PC-9 (cell line): ENCODE measurements around the gene RUNDC3A. TPM values are rescaled to one million over a fixed set of nuclear protein-coding genes. Genes with fewer than 3 reads are reported as not detected.
A peak's percentile ranks its signal among the peaks of the same experiment; 100 is the strongest.
"Not testable (repeated sequence)": the region's sequence is repeated elsewhere in the genome, so short reads cannot be mapped to it uniquely, and the experiment has no call there.

Experiments
- BruUV-seq: library from RNA; stranded (reverse); fragments of 400-500 nt; replicated peaks from 2 replicates; lab custom pipeline; 2021; lab: Mats Ljungman, UMichigan
- CTCF ChIA-PET: fragments of 300-600 bp; sonication (Branson Sonifier 250); formaldehyde crosslinking; loops from one replicate; lab custom pipeline; 2022; ENCODE audit warnings: antibody characterized with exemption; lab: Charles Lee
- POLR2A ChIA-PET: fragments of 300-600 bp; sonication (Branson Sonifier 250); formaldehyde crosslinking; loops from one replicate; lab custom pipeline; 2022; ENCODE audit warnings: antibody characterized with exemption; ENCODE audit not compliant: unreplicated experiment; lab: Charles Lee
- DNase-seq, 2 experiments: peaks; one replicate each; pipeline versions ENCODE4 v3.0.0 to v3.0.0-alpha.2; 2015 to 2022; ENCODE audit warnings: mixed read lengths in 1 of 2
- H2AFZ ChIP-seq: fragments of 200-600 bp; sonication (generic); 2 replicates; pipeline ENCODE4 v1.8.1; 2017; ENCODE audit warnings: antibody characterized with exemption
- H3F3A ChIP-seq: fragments of 200-600 bp; sonication (generic); 2 replicates; pipeline ENCODE4 v1.8.1; 2017; ENCODE audit warnings: antibody characterized with exemption, mild to moderate bottlenecking, low read depth; ENCODE audit not compliant: insufficient read depth
- H3K27ac ChIP-seq: fragments of 200-600 bp; sonication (generic); 2 replicates; pipeline ENCODE4 v1.6.1; 2016; ENCODE audit warnings: mixed run types
- H3K27me3 ChIP-seq: fragments of 200-600 bp; sonication (generic); 2 replicates; pipeline ENCODE4 v1.6.1; 2016; ENCODE audit warnings: low read depth, mixed run types; ENCODE audit not compliant: insufficient read depth
- H3K36me3 ChIP-seq: fragments of 200-600 bp; sonication (generic); 2 replicates; pipeline ENCODE4 v1.6.1; 2016; ENCODE audit warnings: low read depth, mixed run types
- H3K4me1 ChIP-seq: fragments of 200-600 bp; sonication (generic); replicated peaks from 2 replicates; pipeline ENCODE4 v1.6.1; 2016; ENCODE audit warnings: mixed run types; ENCODE audit not compliant: insufficient read depth
- H3K4me2 ChIP-seq: fragments of 200-600 bp; sonication (generic); 2 replicates; pipeline ENCODE4 v1.6.1; 2017; ENCODE audit warnings: mixed run types
- H3K4me3 ChIP-seq: fragments of 200-600 bp; sonication (generic); 2 replicates; pipeline ENCODE4 v1.6.1; 2016; ENCODE audit warnings: mixed run types
- H3K79me2 ChIP-seq: fragments of 200-600 bp; sonication (generic); 2 replicates; pipeline ENCODE4 v1.6.1; 2017; ENCODE audit warnings: low read depth, mixed run types
- H3K9me2 ChIP-seq: fragments of 200-600 bp; sonication (generic); 2 replicates; pipeline ENCODE4 v1.8.1; 2017; ENCODE audit warnings: mild to moderate bottlenecking; ENCODE audit not compliant: insufficient read depth
- H3K9me3 ChIP-seq: fragments of 200-600 bp; sonication (generic); 2 replicates; pipeline ENCODE4 v1.8.1; 2016; ENCODE audit warnings: low read depth; ENCODE audit not compliant: insufficient read depth
- H4K20me1 ChIP-seq: fragments of 200-600 bp; sonication (generic); 2 replicates; pipeline ENCODE4 v1.8.1; 2017; ENCODE audit not compliant: insufficient read depth
- EZH2 ChIP-seq: fragments of 200-600 bp; sonication (generic); IDR thresholded peaks from 2 replicates; pipeline ENCODE4 v1.8.0; 2017; ENCODE audit warnings: antibody characterized with exemption, low read depth
- intact Hi-C: fragments of 100-400 bp; cut with micrococcal nuclease; formaldehyde crosslinking; loops from one replicate; pipeline ENCODE4 v1.10.0; 2022; ENCODE audit not compliant: unreplicated experiment
- total RNA-seq: library from RNA; stranded (reverse); gene quantifications from 2 replicates; pipeline ENCODE4 v1.2.3, GENCODE V29; 2021
- TF ChIP-seq, protein P1 (sequence below): fragments of 200-600 bp; sonication (generic); conservative IDR thresholded peaks from 2 replicates; pipeline ENCODE4 v1.6.1; 2017; ENCODE audit warnings: mixed run types, antibody characterized with exemption, mild to moderate bottlenecking, moderate library complexity

Gene RUNDC3A
- total RNA-seq, 1 experiment from 2014 or later: not detected

DNA sequence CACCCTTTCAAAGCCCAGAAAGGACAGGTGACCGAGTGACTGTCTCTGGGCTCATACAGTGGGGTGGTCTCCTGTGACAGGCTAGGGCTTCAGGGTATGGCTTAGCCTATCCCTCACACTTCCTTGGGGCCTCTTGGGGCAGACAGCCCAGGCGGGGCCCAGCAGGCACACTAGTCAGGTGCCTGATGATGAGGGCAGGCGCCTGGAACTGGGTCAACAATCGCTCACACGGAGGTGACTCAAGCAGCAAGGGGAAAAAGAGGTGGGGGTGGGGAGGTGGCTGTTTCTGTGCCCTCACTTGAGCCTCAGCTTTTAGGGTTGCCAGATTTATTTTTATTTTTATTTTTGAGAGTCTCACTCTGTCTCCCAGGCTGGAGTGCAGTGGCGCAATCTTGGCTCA lies 30.3 kb downstream of the RUNDC3A start:
- Histone ChIP-seq H3K36me3 (no peaks in the 10 kb centered on the region), H3K27me3 (no peaks in the 10 kb centered on the region), H3K4me3 (no peak overlapping the region), H3K27ac (no peak overlapping the region), H3K9me2 (no peaks in the 10 kb centered on the region), H3K4me2 (peak overlapping the region; percentile 34), H3K4me1 (peaks cover 25% of the 10 kb centered on the region), H3K79me2 (no peaks in the 10 kb centered on the region), H3K9me3 (no peaks in the 10 kb centered on the region), H4K20me1 (no peaks in the 10 kb centered on the region), H3F3A (peaks cover 14% of the 10 kb centered on the region; the same call in 1 of the 2 replicates), H2AFZ (no peak overlapping the region)
- TF ChIP-seq, protein P1, sequence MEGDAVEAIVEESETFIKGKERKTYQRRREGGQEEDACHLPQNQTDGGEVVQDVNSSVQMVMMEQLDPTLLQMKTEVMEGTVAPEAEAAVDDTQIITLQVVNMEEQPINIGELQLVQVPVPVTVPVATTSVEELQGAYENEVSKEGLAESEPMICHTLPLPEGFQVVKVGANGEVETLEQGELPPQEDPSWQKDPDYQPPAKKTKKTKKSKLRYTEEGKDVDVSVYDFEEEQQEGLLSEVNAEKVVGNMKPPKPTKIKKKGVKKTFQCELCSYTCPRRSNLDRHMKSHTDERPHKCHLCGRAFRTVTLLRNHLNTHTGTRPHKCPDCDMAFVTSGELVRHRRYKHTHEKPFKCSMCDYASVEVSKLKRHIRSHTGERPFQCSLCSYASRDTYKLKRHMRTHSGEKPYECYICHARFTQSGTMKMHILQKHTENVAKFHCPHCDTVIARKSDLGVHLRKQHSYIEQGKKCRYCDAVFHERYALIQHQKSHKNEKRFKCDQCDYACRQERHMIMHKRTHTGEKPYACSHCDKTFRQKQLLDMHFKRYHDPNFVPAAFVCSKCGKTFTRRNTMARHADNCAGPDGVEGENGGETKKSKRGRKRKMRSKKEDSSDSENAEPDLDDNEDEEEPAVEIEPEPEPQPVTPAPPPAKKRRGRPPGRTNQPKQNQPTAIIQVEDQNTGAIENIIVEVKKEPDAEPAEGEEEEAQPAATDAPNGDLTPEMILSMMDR: no peak
- no peak for TF ChIP-seq EZH2
- ChIA-PET CTCF (no interaction called here), POLR2A (no interaction called here)
- BruUV-seq: no TSS peak
- intact Hi-C loops: no loop called here
- no peak for DNase-seq

GRCh38 chr17:44340553-44340952 lies 32.2 kb downstream of the RUNDC3A start:
- H3K9me3 ChIP-seq, H3K27me3 ChIP-seq, H2AFZ ChIP-seq, H3K36me3 ChIP-seq, H4K20me1 ChIP-seq, H3K9me2 ChIP-seq, H3K79me2 ChIP-seq, POLR2A ChIA-PET, H3K4me3 ChIP-seq, BruUV-seq, H3K27ac ChIP-seq: not testable (repeated sequence)
- CTCF ChIA-PET: interaction anchor here (0.6 kb wide), 1 partner anchor 9 kb away, joined by 13 read pairs; no protein-coding TSS in a partner anchor
- intact Hi-C loops: loop anchor here (10.0 kb wide), 1 partner anchor 266 kb away; the partner anchor contains the start of gene G6PC3
- Histone ChIP-seq H3K4me2 (peak overlapping the region; percentile 36; the same call in 1 of the 2 replicates), H3F3A (peaks cover 14% of the 10 kb centered on the region; the same call in 1 of the 2 replicates), H3K4me1 (peaks cover 25% of the 10 kb centered on the region)
- DNase-seq: peak in 1 of 2 experiments; percentile 65

GRCh38 chr17:44343510-44344209 lies 35.3 kb downstream of the RUNDC3A start:
- Histone ChIP-seq H3K4me2 (no peak overlapping the region), H3K4me1 (peaks cover 27% of the 10 kb centered on the region), H4K20me1 (peaks cover 8% of the 10 kb centered on the region; the same call in 1 of the 2 replicates), H3K79me2 (peaks cover 7% of the 10 kb centered on the region; the same call in 1 of the 2 replicates), H3K27me3 (no peaks in the 10 kb centered on the region), H3K36me3 (no peaks in the 10 kb centered on the region), H3K9me3 (no peaks in the 10 kb centered on the region), H2AFZ (no peak overlapping the region), H3K4me3 (no peak overlapping the region), H3K27ac (no peak overlapping the region), H3F3A (peaks cover 14% of the 10 kb centered on the region; the same call in 1 of the 2 replicates), H3K9me2 (no peaks in the 10 kb centered on the region)
- BruUV-seq: no TSS peak
- DNase-seq: no peak
- POLR2A ChIA-PET: interaction anchor here (0.6 kb wide), 1 partner anchor 13 kb away, joined by 10 read pairs; no protein-coding TSS in a partner anchor
- TF ChIP-seq, protein P1: no peak
- TF ChIP-seq EZH2: no peak
- CTCF ChIA-PET: no interaction called here
- intact Hi-C loops: loop anchor here (10.0 kb wide), 1 partner anchor 269 kb away; the partner anchor contains the start of gene G6PC3
